Mammary epithelial cell (primary cell): Measurements from ENCODE around the gene SPATA21.

ENCODE experiments used
- EZH2 ChIP-seq: IDR thresholded peaks from 2 replicates; pipeline ENCODE4 v1.6.1; 2012; ENCODE audit warnings: low read length, inconsistent platforms, borderline replicate concordance
- TF ChIP-seq, protein P1 (sequence below), 2 donors: IDR thresholded peaks in 1 of 2; conservative IDR thresholded peaks in 1 of 2; 2 replicates each; pipeline ENCODE4 v1.5.1; 2011 to 2012; ENCODE audit warnings: inconsistent platforms in 2 of 2, low read length in 2 of 2, mild to moderate bottlenecking in 2 of 2, control low read depth in 1 of 2, low read depth in 1 of 2; ENCODE audit not compliant: insufficient read depth in 1 of 2; ENCODE audit errors: extremely low read depth in 1 of 2

DNA sequence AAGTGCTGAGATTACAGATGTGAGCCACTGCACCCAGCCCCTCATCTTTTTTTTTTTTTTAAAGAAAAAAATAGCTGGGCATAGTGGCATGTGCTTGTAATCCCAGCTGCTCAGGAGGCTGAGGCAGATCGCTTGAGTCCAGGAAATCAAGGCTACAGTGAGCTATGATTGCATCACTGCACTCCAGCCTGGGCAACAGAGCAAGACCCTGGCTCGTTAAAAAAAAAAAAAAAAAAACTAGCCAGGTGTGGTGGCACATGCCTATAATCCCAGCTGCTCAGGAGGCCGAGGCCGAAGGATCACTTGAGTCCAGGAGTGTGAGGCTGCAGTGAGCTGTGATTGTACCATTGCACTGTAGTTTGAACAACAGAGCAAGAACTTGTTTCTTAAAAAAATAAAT, 56.4 kb downstream of the SPATA21 start:
- TF ChIP-seq, protein P1, sequence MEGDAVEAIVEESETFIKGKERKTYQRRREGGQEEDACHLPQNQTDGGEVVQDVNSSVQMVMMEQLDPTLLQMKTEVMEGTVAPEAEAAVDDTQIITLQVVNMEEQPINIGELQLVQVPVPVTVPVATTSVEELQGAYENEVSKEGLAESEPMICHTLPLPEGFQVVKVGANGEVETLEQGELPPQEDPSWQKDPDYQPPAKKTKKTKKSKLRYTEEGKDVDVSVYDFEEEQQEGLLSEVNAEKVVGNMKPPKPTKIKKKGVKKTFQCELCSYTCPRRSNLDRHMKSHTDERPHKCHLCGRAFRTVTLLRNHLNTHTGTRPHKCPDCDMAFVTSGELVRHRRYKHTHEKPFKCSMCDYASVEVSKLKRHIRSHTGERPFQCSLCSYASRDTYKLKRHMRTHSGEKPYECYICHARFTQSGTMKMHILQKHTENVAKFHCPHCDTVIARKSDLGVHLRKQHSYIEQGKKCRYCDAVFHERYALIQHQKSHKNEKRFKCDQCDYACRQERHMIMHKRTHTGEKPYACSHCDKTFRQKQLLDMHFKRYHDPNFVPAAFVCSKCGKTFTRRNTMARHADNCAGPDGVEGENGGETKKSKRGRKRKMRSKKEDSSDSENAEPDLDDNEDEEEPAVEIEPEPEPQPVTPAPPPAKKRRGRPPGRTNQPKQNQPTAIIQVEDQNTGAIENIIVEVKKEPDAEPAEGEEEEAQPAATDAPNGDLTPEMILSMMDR (conservative IDR thresholded peaks at IDR 0.05 in 1 of 2, IDR thresholded peaks at IDR 0.05 in 1 of 2; ENCODE audit: extremely low read depth in 1 of 2, insufficient read depth in 1 of 2, low read depth in 1 of 2, low read length in 2 of 2): no peak
- no peak for TF ChIP-seq EZH2
